SKM-1 (cell line): ENCODE results near the gene LRFN3.
"Not testable (repeated sequence)": the region's sequence is repeated elsewhere in the genome, so short reads cannot be mapped to it uniquely, and the experiment has no call there.

ENCODE experiments used
- DNase-seq: peaks from one replicate; lab custom pipeline; 2025; ENCODE audit not compliant: unreplicated experiment; lab: John Stamatoyannopoulos, UW

LRFN3 gene

GRCh38 chr19:35935911-35936737 is at the start of gene LRFN3:
TSS of gene LRFN3 (plus strand) at chr19:35936374. CDS start at chr19:35939426, 3,052 bp downstream.
- DNase-seq: no peak

GRCh38 chr19:35887197-35887596 is 49.0 kb upstream of the LRFN3 start:
- DNase-seq: no peak

GRCh38 chr19:35888398-35888797 is 47.8 kb upstream of the LRFN3 start:
- DNase-seq: no peak

GRCh38 chr19:35889370-35890112 is 46.6 kb upstream of the LRFN3 start:
- DNase-seq: no peak

GRCh38 chr19:35890113-35890650 is 46.0 kb upstream of the LRFN3 start:
- no peak for DNase-seq

GRCh38 chr19:35891819-35892218 is 44.4 kb upstream of the LRFN3 start:
- not testable (repeated sequence) for DNase-seq

- DNase-seq: no peak
Measured at GRCh38 chr19:35894342-35894741, 41.8 kb upstream of the LRFN3 start.

- no peak for DNase-seq
Measured at GRCh38 chr19:35895911-35896642, 40.1 kb upstream of the LRFN3 start.

GRCh38 chr19:35896643-35897040 is 39.5 kb upstream of the LRFN3 start:
- DNase-seq: no peak

- no peak for DNase-seq
Measured at GRCh38 chr19:35897706-35898451, 38.3 kb upstream of the LRFN3 start.

- DNase-seq: no peak
Measured at GRCh38 chr19:35898499-35898809, 37.7 kb upstream of the LRFN3 start.

GRCh38 chr19:35899547-35900214 is 36.5 kb upstream of the LRFN3 start:
- DNase-seq: peak; percentile 54

- no peak for DNase-seq
Measured at GRCh38 chr19:35901055-35901644, 35.0 kb upstream of the LRFN3 start.

GRCh38 chr19:35901854-35902661 is 34.1 kb upstream of the LRFN3 start, which contains the start of gene HCST:
TSS of gene HCST (plus strand) at chr19:35902529. CDS start at chr19:35902594, 65 bp downstream.
- peak; percentile 21 for DNase-seq

GRCh38 chr19:35902870-35903475 is 33.2 kb upstream of the LRFN3 start:
- DNase-seq: no peak

GRCh38 chr19:35903550-35904179 is 32.5 kb upstream of the LRFN3 start:
- peak; percentile 76 for DNase-seq

- DNase-seq: peak; percentile 70
Measured at GRCh38 chr19:35904311-35905068, 31.7 kb upstream of the LRFN3 start.
